OCI-LY1 (cell line): Measurements from ENCODE around the gene MTERF1.

ENCODE experiments used
- EZH2 ChIP-seq: fragments of 200-600 bp; sonication (generic), shearing (Covaris generic); IDR thresholded peaks from 2 replicates; pipeline ENCODE4 v1.8.0; 2017; ENCODE audit warnings: borderline replicate concordance, mixed run types, mild to moderate bottlenecking, antibody characterized with exemption, low read length, moderate library complexity, mixed read lengths
- TF ChIP-seq, protein P1 (sequence below): fragments of 200-600 bp; sonication (generic), shearing (Covaris generic); IDR thresholded peaks from 2 replicates; pipeline ENCODE4 v1.5.1; 2017; ENCODE audit warnings: mild to moderate bottlenecking, antibody characterized with exemption, low read length, moderate library complexity, mixed read lengths

DNA sequence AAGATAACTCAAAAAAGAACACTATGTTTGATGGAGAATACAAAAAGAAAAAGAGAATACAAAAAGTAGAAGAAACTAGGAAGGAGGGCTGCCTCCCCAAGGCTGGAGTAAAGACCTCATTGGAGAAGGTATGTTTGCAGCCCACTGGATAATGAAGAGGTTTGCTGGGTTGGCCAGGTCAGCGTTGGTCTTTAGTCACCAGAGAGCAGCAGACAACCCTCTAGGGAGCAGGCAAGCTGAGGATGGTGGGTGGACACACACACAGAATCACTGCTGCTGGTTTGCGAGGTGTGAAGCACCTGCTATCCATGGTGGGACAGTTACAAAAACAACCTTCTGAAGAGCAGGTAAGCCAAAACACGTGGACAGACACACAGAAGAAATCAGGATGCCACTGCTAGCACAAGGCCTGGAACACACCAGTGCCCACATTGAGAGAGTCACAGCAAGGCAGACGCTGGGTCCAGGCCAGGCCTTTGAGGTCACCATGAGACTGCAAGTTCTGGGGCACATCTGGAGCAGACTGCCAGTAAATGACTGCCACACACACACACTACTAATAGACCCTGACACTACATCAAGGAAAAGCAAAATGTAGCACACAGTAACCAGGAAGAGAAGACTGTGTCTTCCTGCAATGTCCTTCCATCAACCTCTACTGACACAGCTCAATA lies 43.0 kb downstream of the MTERF1 start:
- TF ChIP-seq, protein P1, sequence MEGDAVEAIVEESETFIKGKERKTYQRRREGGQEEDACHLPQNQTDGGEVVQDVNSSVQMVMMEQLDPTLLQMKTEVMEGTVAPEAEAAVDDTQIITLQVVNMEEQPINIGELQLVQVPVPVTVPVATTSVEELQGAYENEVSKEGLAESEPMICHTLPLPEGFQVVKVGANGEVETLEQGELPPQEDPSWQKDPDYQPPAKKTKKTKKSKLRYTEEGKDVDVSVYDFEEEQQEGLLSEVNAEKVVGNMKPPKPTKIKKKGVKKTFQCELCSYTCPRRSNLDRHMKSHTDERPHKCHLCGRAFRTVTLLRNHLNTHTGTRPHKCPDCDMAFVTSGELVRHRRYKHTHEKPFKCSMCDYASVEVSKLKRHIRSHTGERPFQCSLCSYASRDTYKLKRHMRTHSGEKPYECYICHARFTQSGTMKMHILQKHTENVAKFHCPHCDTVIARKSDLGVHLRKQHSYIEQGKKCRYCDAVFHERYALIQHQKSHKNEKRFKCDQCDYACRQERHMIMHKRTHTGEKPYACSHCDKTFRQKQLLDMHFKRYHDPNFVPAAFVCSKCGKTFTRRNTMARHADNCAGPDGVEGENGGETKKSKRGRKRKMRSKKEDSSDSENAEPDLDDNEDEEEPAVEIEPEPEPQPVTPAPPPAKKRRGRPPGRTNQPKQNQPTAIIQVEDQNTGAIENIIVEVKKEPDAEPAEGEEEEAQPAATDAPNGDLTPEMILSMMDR: no peak
- no peak for TF ChIP-seq EZH2
